AG04449 (cell line): Measurements from ENCODE around the gene KLHL10.
A peak's percentile ranks its signal among the peaks of the same experiment; 100 is the strongest.

Source experiments
- CTCF ChIA-PET: fragments of 350-600 bp; formaldehyde crosslinking; extraction: SDS; loops from one replicate; lab custom pipeline; 2021; ENCODE audit warnings: antibody characterized with exemption; lab: Yijun Ruan, JAX
- POLR2A ChIA-PET: fragments of 400-600, 350-600 bp; formaldehyde crosslinking; extraction: SDS; loops from one replicate; lab custom pipeline; 2020; ENCODE audit warnings: antibody characterized with exemption, inconsistent platforms; lab: Yijun Ruan, JAX
- DNase-seq: peaks from one replicate; pipeline ENCODE4 v3.0.0-alpha.2; 2010; ENCODE audit warnings: low read depth, low spot score
- H3K4me3 ChIP-seq: 2 replicates; pipeline ENCODE4 v1.5.1; 2011; ENCODE audit warnings: low read depth, mild to moderate bottlenecking, control low read depth, low read length
- TF ChIP-seq, protein P1 (sequence below): IDR thresholded peaks from one replicate; pipeline ENCODE4 v1.5.1; 2011; ENCODE audit warnings: mild to moderate bottlenecking, moderate library complexity, low read length, control low read depth, inconsistent platforms; ENCODE audit not compliant: insufficient read depth; ENCODE audit errors: missing control alignments

Gene KLHL10

GRCh38 chr17:41864836-41865595 lies 27.4 kb downstream of the KLHL10 start, which contains the start of gene KLHL11:
Gene KLHL11, minus strand, starts transcription at chr17:41865423. Its CDS starts 53 bp downstream, at chr17:41865370.
- CTCF ChIA-PET: interaction anchor here (0.9 to 2.6 kb wide), 10 partner anchors 9 to 140 kb away, joined by 3 to 11 read pairs (median 4); partner anchors contain the start of gene P3H4
- peak; percentile 17 for DNase-seq
- peak within 1 kb of the TSS; percentile 93 for H3K4me3 ChIP-seq
- POLR2A ChIA-PET: interaction anchor here (0.6 to 1.9 kb wide), 12 partner anchors 9 to 175 kb away, joined by 3 to 9 read pairs (median 4); partner anchors contain the start of genes ACLY, FKBP10 and ODAD4
- TF ChIP-seq, protein P1, sequence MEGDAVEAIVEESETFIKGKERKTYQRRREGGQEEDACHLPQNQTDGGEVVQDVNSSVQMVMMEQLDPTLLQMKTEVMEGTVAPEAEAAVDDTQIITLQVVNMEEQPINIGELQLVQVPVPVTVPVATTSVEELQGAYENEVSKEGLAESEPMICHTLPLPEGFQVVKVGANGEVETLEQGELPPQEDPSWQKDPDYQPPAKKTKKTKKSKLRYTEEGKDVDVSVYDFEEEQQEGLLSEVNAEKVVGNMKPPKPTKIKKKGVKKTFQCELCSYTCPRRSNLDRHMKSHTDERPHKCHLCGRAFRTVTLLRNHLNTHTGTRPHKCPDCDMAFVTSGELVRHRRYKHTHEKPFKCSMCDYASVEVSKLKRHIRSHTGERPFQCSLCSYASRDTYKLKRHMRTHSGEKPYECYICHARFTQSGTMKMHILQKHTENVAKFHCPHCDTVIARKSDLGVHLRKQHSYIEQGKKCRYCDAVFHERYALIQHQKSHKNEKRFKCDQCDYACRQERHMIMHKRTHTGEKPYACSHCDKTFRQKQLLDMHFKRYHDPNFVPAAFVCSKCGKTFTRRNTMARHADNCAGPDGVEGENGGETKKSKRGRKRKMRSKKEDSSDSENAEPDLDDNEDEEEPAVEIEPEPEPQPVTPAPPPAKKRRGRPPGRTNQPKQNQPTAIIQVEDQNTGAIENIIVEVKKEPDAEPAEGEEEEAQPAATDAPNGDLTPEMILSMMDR: no peak

- POLR2A ChIA-PET: interaction anchor here (0.6 to 1.9 kb wide), 9 partner anchors 8 to 65 kb away, joined by 3 to 9 read pairs (median 4); partner anchors contain the start of genes ACLY, FKBP10 and ODAD4
- TF ChIP-seq, protein P1: no peak
- no peak for DNase-seq
- CTCF ChIA-PET: interaction anchor here (1.4 to 2.6 kb wide), 4 partner anchors 9 to 141 kb away, joined by 3 to 11 read pairs (median 7); no protein-coding TSS in a partner anchor
- peak overlapping the region; percentile 51 for H3K4me3 ChIP-seq
These were observed 27.9 kb downstream of the KLHL10 start for GRCh38 chr17:41865596-41865893.

DNA sequence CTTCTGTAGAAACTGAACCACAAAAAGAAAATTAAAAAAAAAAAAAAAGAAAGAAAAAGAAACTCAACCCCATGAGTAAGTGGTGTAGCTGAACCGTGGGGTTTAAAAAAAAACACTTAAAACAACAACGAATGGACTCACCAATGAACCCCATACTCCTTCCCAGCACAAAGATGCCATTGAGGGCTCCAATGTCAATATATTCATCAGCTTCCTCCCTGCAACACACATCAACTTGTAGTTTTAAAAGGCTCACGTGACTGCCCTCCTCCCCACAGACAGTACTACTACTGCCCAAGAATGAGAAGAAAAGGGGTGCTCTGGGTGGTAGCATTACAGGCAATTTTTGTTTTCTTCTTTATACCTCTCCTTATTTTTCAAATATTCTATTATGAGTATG lies 30.9 kb downstream of the KLHL10 start:
- POLR2A ChIA-PET: no interaction called here
- CTCF ChIA-PET: interaction anchor here (0.9 to 1.4 kb wide), 2 partner anchors 10 to 39 kb away, joined by 3 to 5 read pairs; no protein-coding TSS in a partner anchor
- no peak overlapping the region for H3K4me3 ChIP-seq
- no peak for DNase-seq
- TF ChIP-seq, protein P1: no peak

DNA sequence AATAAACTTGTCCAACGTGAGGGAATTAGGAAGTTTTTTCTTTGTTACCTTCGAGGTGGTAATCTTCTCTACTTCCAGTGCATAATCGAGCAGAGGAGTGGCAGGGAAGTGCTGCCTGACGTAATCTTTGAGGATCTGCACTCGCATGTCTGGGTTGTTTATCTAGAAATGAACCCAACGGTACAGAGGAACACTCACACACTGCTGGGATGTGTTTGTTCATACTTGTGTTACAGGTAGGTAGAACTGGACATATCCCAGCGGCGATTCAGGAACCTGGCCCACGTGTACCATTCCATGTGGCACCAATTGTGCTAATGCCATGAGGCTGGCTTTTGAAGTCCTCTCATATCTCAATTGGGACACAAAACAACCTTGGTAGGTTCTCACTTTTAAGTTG lies 31.8 kb downstream of the KLHL10 start:
- POLR2A ChIA-PET: no interaction called here

GRCh38 chr17:41870097-41870496 lies 32.5 kb downstream of the KLHL10 start:
- ChIA-PET POLR2A (interaction anchor here (0.6 kb wide), 1 partner anchor 40 kb away, joined by 3 read pairs; no protein-coding TSS in a partner anchor), CTCF (interaction anchor here (1.4 to 2.5 kb wide), 3 partner anchors 11 to 174 kb away, joined by 3 to 6 read pairs (median 4); no protein-coding TSS in a partner anchor)
- H3K4me3 ChIP-seq: no peak overlapping the region
- TF ChIP-seq, protein P1: no peak
- no peak for DNase-seq

More for the DNA sequence above, 31.8 kb downstream of the KLHL10 start:
- CTCF ChIA-PET: interaction anchor here (0.9 to 2.5 kb wide), 4 partner anchors 12 to 174 kb away, joined by 3 to 6 read pairs (median 4); no protein-coding TSS in a partner anchor
- TF ChIP-seq, protein P1: no peak
- H3K4me3 ChIP-seq: no peak overlapping the region
- DNase-seq: no peak

GRCh38 chr17:41870627-41871026 lies 33.0 kb downstream of the KLHL10 start:
- ChIA-PET CTCF (interaction anchor here (1.4 to 2.5 kb wide), 2 partner anchors 133 to 175 kb away, joined by 4 to 6 read pairs; no protein-coding TSS in a partner anchor), POLR2A (interaction anchor here (0.6 kb wide), 1 partner anchor 40 kb away, joined by 3 read pairs; no protein-coding TSS in a partner anchor)
- TF ChIP-seq, protein P1: no peak
- DNase-seq: no peak
- no peak overlapping the region for H3K4me3 ChIP-seq
